ENCODE measurements around the gene LTBP3. TPM values are rescaled to one million over a fixed set of nuclear protein-coding genes. Genes with fewer than 3 reads are reported as not detected.

Gene LTBP3
- total and polyA plus RNA-seq, 9 of the 15 experiments (the other 6 are each of a cell fraction or from before 2014, with no cell fraction given), result 0.06 to 20.5 (median 4.8) TPM

DNA sequence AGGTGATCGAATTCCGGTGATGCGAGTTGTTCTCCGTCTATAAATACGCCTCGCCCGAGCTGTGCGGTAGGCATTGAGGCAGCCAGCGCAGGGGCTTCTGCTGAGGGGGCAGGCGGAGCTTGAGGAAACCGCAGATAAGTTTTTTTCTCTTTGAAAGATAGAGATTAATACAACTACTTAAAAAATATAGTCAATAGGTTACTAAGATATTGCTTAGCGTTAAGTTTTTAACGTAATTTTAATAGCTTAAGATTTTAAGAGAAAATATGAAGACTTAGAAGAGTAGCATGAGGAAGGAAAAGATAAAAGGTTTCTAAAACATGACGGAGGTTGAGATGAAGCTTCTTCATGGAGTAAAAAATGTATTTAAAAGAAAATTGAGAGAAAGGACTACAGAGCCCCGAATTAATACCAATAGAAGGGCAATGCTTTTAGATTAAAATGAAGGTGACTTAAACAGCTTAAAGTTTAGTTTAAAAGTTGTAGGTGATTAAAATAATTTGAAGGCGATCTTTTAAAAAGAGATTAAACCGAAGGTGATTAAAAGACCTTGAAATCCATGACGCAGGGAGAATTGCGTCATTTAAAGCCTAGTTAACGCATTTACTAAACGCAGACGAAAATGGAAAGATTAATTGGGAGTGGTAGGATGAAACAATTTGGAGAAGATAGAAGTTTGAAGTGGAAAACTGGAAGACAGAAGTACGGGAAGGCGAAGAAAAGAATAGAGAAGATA lies 59.0 kb downstream of the LTBP3 start, which contains the start of gene MALAT1 (continued):
- TF ChIP-seq SMC3 (conservative IDR thresholded peaks at IDR 0.05; ENCODE audit: insufficient read depth, low read depth, low read length), result 0 out of 2 replicates have a peak, but pooled peaks have one; percentile 11
- TF ChIP-seq CEBPB (tag; IDR thresholded peaks at IDR 0.05), result peak; percentile 80
- TF ChIP-seq ZC3H11A (IDR thresholded peaks at IDR 0.05; ENCODE audit: low read depth, low read length), result no peak
- TF ChIP-seq KAT2B (IDR thresholded peaks at IDR 0.05; ENCODE audit: low read depth, low read length), result no peak
- no peak for TF ChIP-seq ZNF239 (CRISPR knock-in tag; IDR thresholded peaks at IDR 0.05)
- TF ChIP-seq, protein P1, sequence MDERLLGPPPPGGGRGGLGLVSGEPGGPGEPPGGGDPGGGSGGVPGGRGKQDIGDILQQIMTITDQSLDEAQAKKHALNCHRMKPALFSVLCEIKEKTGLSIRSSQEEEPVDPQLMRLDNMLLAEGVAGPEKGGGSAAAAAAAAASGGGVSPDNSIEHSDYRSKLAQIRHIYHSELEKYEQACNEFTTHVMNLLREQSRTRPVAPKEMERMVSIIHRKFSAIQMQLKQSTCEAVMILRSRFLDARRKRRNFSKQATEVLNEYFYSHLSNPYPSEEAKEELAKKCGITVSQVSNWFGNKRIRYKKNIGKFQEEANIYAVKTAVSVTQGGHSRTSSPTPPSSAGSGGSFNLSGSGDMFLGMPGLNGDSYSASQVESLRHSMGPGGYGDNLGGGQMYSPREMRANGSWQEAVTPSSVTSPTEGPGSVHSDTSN (CRISPR knock-in tag; IDR thresholded peaks at IDR 0.05; ENCODE audit: low read depth), result no peak
- TF ChIP-seq, protein P1 (tag; conservative IDR thresholded peaks at IDR 0.05; ENCODE audit: low read depth), result peak; percentile 39
- 0 out of 2 replicates have a peak, but pooled peaks have one; percentile 5 for TF ChIP-seq KLF1 (tag; IDR thresholded peaks at IDR 0.05)
- TF ChIP-seq CSDE1 (IDR thresholded peaks at IDR 0.05), result peak in 1 of 2 experiments; percentile 73; a peak in 2 of 4 replicates
- peak; percentile 79 for TF ChIP-seq TCFL5 (CRISPR knock-in tag; conservative IDR thresholded peaks at IDR 0.05)
- peak; percentile 94 for TF ChIP-seq MEF2A (IDR thresholded peaks at IDR 0.05; ENCODE audit: control insufficient read depth, low read depth, low read length)
- TF ChIP-seq, protein P2, sequence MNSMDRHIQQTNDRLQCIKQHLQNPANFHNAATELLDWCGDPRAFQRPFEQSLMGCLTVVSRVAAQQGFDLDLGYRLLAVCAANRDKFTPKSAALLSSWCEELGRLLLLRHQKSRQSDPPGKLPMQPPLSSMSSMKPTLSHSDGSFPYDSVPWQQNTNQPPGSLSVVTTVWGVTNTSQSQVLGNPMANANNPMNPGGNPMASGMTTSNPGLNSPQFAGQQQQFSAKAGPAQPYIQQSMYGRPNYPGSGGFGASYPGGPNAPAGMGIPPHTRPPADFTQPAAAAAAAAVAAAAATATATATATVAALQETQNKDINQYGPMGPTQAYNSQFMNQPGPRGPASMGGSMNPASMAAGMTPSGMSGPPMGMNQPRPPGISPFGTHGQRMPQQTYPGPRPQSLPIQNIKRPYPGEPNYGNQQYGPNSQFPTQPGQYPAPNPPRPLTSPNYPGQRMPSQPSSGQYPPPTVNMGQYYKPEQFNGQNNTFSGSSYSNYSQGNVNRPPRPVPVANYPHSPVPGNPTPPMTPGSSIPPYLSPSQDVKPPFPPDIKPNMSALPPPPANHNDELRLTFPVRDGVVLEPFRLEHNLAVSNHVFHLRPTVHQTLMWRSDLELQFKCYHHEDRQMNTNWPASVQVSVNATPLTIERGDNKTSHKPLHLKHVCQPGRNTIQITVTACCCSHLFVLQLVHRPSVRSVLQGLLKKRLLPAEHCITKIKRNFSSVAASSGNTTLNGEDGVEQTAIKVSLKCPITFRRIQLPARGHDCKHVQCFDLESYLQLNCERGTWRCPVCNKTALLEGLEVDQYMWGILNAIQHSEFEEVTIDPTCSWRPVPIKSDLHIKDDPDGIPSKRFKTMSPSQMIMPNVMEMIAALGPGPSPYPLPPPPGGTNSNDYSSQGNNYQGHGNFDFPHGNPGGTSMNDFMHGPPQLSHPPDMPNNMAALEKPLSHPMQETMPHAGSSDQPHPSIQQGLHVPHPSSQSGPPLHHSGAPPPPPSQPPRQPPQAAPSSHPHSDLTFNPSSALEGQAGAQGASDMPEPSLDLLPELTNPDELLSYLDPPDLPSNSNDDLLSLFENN (IDR thresholded peaks at IDR 0.05; ENCODE audit: low read depth in 2 of 2, low read length in 2 of 2), result peak in 1 of 2 experiments; percentile 96; a peak in 2 of 4 replicates
- TF ChIP-seq POU5F1 (IDR thresholded peaks at IDR 0.05; ENCODE audit: borderline replicate concordance, low read depth, low read length, partially characterized antibody), result no peak
- peak in 2 of 3 experiments; percentile 81 to 82 for TF ChIP-seq YY1 (IDR thresholded peaks at IDR 0.05; ENCODE audit: borderline replicate concordance in 1 of 3, control insufficient read depth in 1 of 3, extremely low read depth in 1 of 3, insufficient read depth in 3 of 3, insufficient read length in 1 of 3, insufficient replicate concordance in 2 of 3, low read depth in 1 of 3, low read length in 2 of 3)
- TF ChIP-seq WHSC1 (IDR thresholded peaks at IDR 0.05; ENCODE audit: low read length), result no peak
- peak; percentile 37 for TF ChIP-seq ARID1B (IDR thresholded peaks at IDR 0.05)
- TF ChIP-seq DNMT1 (IDR thresholded peaks at IDR 0.05), result 0 out of 2 replicates have a peak, but pooled peaks have one; percentile 18
- no peak for TF ChIP-seq PCBP1 (IDR thresholded peaks at IDR 0.05; ENCODE audit: low read depth, low read length, poor library complexity, severe bottlenecking)
- 0 out of 2 replicates have a peak, but pooled peaks have one; percentile 56 for TF ChIP-seq E2F3 (CRISPR knock-in tag; IDR thresholded peaks at IDR 0.05)
- TF ChIP-seq, protein P3, sequence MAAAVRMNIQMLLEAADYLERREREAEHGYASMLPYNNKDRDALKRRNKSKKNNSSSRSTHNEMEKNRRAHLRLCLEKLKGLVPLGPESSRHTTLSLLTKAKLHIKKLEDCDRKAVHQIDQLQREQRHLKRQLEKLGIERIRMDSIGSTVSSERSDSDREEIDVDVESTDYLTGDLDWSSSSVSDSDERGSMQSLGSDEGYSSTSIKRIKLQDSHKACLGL (CRISPR knock-in tag; IDR thresholded peaks at IDR 0.05; ENCODE audit: borderline replicate concordance, poor library complexity, severe bottlenecking), result peak; percentile 1
